Stimulated activated CD4-positive, alpha-beta T cell treated with anti-CD3 and anti-CD28 coated beads, Interleukin-1b, Interleukin-23, amount 100 ng/mL, for 24 hours (primary cell): ENCODE measurements around the gene STAM.

Source experiments
- DNase-seq, 4 experiments: peaks; one replicate each; pipeline ENCODE4 v3.0.0-alpha.2; 2020; ENCODE audit warnings: low read depth in 4 of 4, low spot score in 1 of 4

Gene STAM

DNA sequence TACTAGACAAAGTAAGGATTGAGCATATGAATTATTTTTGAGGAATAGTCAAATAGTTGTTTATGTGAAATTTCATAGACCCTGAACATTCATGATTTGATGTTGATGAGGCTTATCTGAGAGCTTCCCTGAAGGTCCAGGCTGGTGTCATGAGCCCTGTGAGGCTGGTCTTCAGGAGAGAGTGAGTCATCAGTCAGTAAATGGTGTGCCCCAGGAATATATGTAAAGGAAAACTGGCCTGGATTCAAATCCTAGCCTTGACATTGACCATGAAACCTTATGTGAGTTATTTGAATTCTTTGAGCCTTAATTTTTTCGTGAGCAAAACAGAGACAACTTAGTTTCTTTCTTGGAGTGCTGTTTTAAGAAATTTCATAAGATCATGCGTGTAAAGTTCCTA lies 114.2 kb downstream of the STAM start:
- no peak for DNase-seq

DNA sequence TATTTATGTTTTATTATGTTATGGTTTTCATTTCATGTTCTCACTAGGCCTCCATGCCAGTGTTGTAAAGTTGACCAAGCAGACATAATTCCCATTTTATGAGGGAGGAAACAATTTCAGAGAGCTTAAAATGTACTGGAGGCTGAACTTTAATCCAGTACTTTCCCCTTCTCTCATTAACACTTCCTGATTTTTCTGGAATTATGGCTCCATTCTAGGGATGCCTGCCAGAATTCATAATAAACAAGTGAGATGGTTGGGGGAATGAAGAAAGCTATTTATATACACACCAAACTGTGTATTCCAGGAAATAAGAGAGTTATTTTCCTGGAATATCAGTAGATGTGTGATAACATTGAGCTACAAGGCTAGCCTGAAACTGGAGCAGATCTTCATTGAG lies 114.9 kb downstream of the STAM start:
- DNase-seq: no peak

DNA sequence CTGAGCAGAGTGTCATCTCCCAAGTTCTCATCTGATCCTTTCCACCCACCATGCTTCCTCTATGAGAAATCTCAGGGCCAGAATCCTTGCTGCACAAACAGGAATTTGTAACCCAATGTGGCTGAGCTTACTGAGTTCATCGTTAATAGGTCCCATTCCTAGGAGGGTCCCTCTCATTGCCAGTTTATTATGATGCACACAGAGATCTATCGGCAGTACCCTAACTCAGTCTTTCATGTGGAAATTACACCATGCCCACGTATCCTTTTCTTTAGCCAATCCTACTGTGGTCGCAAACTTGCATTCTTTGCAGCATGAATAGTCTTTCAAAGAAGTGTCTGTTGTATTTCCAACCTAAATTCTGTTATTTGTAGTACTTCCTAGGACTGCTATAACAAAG lies 120.2 kb downstream of the STAM start:
- DNase-seq: no peak

DNA sequence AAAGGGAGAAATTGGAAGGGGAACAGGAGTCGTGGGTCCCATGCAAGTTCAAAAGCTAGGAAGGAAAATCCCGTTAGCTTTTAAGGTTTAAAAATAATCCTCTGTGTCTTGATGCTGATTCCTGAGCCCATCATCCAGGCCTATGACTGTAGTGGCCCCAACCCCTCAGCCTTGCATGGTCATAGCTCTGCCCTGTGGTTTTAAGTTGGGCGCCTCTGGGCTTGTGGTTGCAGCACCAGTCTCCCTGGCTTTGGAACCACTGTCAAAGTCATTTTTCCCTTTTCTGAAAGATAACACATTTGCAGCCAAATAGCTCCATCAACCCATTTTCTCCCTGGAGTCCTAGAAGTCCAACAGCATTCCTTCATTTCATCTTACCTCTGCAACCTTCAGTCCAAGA lies 121.7 kb downstream of the STAM start:
- DNase-seq: no peak
